ENCODE data around the gene FARS2.

The FARS2 gene

GRCh38 chr6:5379647-5380242, 118.4 kb downstream of the FARS2 start:
- ATAC-seq: no peak

- ATAC-seq: no peak
Observed at GRCh38 chr6:5383856-5384255, 122.5 kb downstream of the FARS2 start.

DNA sequence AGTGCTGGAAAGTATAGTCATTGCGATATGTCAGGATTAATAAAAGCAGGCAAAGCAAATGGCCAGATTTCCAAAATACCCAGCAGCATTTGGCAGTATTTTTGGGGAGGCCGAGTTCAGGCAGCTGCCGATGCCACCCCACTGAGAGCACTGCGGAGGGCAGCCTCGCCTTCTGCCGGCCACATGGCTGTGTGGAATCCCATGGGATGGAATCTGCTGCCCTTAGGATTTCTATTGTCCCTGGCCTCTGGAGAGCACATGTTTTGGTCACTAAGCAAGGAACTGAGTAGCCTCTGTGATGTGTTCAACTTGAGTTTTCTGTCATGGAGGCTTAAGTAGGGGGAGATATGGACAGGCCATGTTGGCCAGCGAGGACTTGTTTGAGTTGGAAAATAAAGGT, 123.0 kb downstream of the FARS2 start:
- no peak for ATAC-seq

GRCh38 chr6:5388326-5388725, 127.0 kb downstream of the FARS2 start:
- ATAC-seq: no peak

DNA sequence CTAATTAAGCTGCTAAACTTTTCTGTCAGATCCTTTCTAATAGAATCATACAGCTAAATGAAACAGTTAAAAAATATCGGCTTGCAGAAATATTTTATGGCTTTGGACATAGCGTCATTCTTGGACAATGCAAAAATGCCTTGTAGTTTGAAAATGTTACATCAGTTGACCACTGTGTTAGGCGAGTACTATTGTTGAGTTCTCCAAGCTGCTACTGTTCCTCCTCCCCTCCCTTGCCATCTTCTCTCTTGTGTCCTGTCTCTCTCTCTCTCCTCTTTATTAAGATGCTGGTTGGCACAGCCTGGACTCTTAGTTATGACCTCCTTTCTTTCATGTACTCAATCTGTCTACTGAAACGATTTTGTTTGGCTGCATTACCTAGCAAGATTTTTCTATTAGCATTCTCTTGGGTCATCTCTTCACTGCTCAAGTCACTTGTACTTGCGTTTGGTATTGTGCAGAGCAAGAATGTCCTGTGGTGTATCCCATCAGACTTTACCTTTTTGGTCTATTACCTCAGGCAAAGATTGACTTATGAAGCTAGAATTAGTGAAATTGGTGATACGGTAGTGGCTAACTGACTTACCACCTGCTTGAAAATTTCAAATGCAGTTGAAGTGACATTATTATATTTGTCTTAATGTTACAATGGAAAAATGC, 127.9 kb downstream of the FARS2 start:
- ATAC-seq: no peak

GRCh38 chr6:5390177-5390576, 128.9 kb downstream of the FARS2 start:
- ATAC-seq: no peak

GRCh38 chr6:5394280-5394679, 133.0 kb downstream of the FARS2 start:
- ATAC-seq: no peak

DNA sequence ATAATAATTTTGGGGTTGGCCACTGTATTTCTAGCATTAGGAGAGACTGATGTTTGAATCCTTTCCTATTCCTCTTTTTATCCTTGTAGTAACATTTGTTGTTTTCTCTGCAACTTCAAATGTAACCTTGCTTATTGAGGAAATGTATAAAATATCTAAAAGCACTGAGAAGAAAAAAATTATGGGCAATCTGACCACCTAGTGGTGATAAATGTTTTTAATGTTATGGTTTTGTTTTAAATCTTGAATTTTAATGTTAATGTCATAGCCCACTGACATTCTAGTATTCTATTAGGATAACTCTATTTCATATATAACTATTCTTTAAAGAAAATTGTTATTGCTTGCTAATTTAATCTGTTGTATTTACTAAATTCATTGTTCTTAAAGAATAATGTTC, 134.4 kb downstream of the FARS2 start:
- ATAC-seq: no peak

GRCh38 chr6:5398530-5398929, 137.2 kb downstream of the FARS2 start:
- ATAC-seq: peak; percentile 99 to 100

- ATAC-seq: no peak
Observed at GRCh38 chr6:5399391-5399790, 138.1 kb downstream of the FARS2 start.

- ATAC-seq: no peak
Observed at GRCh38 chr6:5401845-5402738, 140.8 kb downstream of the FARS2 start.

DNA sequence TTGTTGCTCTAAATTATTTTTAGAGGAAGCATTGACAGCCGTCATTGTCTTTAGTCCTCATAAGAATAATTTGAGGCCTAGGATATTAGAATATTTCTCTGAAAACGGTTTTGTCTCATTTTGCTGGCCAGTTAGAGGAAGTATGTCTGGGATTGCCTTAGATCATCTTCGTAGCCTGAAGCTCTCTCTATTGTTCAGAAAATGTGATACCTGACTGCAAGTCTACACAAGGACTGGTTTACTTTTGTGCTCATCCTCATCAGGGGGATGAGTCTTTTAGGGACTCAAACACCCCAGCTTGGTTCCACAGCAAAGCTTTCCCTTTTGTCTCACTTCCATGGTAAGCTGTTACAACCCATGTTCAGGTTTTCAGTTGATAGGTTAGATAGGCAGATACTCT, 141.8 kb downstream of the FARS2 start:
- ATAC-seq: no peak

DNA sequence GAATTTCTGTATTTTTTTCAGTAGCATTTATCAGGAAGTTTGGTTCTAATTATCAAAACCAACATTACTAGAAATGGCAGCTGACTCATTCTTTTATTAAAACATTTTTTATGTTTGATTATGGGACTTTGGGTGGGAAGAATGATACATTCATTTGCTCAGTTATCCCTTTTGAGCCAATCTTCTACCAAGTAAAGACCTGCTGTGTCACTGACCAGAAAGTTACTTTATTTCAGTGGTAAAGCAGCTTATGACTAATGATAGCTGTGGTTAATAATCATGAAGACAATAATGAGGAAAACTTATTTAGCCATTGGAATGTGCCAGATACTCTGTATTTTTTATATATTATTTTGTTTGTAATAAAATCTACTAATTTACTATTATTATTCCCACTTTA, 142.3 kb downstream of the FARS2 start:
- no peak for ATAC-seq

GRCh38 chr6:5405976-5406375, 144.7 kb downstream of the FARS2 start:
- ATAC-seq: no peak

DNA sequence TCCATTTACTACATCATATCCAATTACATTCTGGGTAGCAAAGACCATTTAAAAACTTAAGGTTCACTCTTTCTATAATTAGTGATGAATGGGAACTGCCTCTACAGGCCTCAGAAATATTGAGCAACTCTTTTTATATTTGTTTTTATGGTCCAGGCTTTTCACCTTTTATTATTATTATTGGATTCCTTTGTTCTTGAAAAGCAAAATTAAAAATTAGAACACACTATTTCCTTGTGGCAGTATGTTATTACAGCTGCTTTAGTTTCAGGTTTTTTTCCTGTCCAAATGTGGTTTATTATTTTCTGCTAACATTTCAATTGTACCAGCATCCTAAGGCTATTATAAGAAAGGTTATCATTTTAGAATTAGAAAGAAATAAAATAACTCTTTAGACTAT, 150.1 kb downstream of the FARS2 start:
- no peak for ATAC-seq

- no peak for ATAC-seq
Observed at GRCh38 chr6:5412017-5412416, 150.7 kb downstream of the FARS2 start.

GRCh38 chr6:5412663-5413062, 151.3 kb downstream of the FARS2 start:
- no peak for ATAC-seq

DNA sequence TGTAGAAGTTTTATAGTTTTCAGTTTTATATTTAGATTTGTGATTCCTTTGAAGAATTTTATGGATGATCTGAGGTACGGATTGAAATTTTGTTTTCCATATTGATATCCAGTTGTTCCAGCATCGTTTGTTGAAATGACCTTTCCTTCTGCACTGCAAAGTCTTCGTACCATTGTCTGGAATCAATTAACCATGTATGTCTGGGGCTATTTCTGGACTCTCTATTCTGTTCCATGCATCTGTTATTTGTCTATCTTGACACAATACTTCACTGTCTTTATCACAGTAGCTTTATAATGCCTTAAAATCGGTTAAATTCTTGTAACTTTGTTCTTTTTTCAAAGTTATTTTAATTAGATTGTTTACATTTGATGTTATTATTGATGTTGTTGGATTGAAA, 154.9 kb downstream of the FARS2 start:
- no peak for ATAC-seq

DNA sequence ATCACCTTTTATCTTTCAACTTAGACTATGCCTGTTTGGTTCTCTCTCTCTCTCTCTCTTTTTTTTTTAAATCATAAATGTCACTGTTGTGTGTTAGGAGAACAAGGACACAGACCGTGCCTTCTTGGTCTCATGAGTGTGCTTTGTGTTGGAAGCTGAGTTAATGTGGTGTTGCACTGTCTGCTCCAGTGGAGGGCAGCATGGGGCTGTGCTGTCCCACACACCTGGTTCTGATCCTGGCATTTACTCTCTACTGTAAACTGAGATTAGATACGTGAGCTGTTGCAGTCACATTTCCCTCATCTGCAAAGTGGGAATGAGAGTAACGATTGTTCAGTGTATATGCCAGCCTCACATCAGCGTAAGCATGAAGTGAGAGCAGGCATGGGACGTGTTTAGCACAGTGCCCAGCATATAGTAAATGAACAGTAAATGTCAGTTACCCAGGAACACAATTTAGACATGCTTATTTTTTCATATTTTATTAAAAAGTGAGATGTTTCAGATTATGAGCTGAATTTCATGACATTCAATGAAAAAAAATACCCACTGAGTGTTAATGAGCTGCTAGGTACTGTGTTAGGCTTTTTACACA, 161.1 kb downstream of the FARS2 start:
- no peak for ATAC-seq

DNA sequence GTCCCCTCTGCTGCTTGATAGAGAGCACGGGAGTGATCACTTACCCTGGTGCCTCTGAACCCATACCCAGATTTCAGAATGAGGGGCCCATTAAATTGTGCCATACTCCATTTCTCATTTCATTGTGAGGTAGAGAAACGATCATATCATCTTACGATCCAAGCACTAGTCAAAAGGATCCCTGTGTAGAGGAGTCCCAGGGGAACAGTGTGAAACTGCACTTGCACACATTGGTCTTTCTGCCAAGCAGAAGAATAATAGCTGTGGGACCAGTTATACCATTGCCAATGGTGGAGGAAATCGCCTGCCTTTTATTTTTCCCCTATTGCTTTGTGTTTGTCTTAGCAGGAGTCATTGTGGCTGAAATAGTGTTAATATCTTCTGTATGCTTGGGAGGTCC, 161.9 kb downstream of the FARS2 start:
- ATAC-seq: no peak

- no peak for ATAC-seq
Observed at GRCh38 chr6:5424726-5425125, 163.4 kb downstream of the FARS2 start.

DNA sequence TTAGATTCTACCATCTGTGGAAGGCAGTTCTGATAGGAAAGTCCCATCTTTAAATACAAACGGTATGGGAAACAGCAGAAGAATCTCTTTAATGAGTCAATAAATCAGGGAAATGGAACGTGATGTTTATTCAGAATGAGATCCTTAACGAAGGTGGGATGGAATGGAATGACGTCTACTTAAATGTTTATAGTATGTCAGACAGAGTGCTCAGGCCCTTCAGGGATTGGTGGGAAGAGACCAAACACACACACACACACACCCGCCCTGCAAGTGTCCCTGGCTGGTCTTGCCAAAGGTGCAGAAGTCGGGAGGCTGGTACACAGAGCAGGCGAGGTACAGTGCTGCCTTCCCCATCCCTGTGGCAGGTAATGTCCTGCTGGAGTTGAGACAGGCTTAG, 164.0 kb downstream of the FARS2 start:
- ATAC-seq: no peak

GRCh38 chr6:5425797-5426196, 164.5 kb downstream of the FARS2 start:
- no peak for ATAC-seq

DNA sequence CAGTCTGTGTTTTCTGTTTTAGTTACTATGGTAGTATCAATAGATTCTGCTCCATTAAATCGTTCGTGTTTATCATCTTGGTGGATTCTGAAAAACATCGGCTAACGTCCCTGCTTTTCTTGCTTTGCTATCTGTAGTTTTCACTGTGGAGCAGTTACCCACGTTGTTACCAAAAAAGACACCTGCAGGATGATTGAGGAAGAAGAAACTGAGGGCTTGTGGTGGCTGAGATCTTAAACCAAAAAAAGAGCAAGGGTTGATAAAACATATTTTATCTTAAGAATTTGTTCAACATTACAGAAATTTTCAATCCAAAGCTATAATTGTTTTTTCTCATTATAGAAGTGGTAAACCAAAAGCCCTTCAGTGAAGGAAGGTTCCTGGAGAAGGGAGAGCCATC, 166.3 kb downstream of the FARS2 start:
- no peak for ATAC-seq

All from activated CD4-positive, CD25-positive, alpha-beta regulatory T cell treated with anti-CD3 and anti-CD28 coated beads, Interleukin-2, amount 50 U/mL, for 24 hours (primary cell).